GM23338 (cell line): ENCODE results near the gene SUCLG2.

Experiments used
- EZH2 ChIP-seq: fragments of 200-600 bp; sonication (generic); IDR thresholded peaks from one replicate; pipeline ENCODE4 v1.8.0; 2017; ENCODE audit warnings: antibody characterized with exemption, mild to moderate bottlenecking, low read depth; ENCODE audit not compliant: unreplicated experiment
- EZH2phosphoT487 ChIP-seq: fragments of 200-600 bp; sonication (generic); IDR thresholded peaks from one replicate; pipeline ENCODE4 v1.8.1; 2018; ENCODE audit warnings: antibody characterized with exemption; ENCODE audit not compliant: unreplicated experiment
- JUNB ChIP-seq: IDR thresholded peaks from one replicate; pipeline ENCODE4 v1.6.1; 2016; ENCODE audit warnings: antibody characterized with exemption; ENCODE audit not compliant: unreplicated experiment
- POLR2AphosphoS5 ChIP-seq: IDR thresholded peaks from 2 replicates; pipeline ENCODE4 v1.6.1; 2016; ENCODE audit warnings: antibody characterized with exemption, low read depth
- TF ChIP-seq, protein P1 (sequence below), 2 experiments: fragments of 200-600 bp in 1 of 2; sonication (generic) in 1 of 2; conservative IDR thresholded peaks; 2 replicates each; pipeline versions ENCODE4 v1.5.1 to v1.6.1; 2016 to 2017; ENCODE audit warnings: antibody characterized with exemption in 2 of 2, low read depth in 2 of 2, mild to moderate bottlenecking in 2 of 2, moderate library complexity in 1 of 2
- TF ChIP-seq, protein P2 (sequence below): IDR thresholded peaks from one replicate; pipeline ENCODE4 v1.6.1; 2018; ENCODE audit warnings: antibody characterized with exemption; ENCODE audit not compliant: unreplicated experiment

DNA sequence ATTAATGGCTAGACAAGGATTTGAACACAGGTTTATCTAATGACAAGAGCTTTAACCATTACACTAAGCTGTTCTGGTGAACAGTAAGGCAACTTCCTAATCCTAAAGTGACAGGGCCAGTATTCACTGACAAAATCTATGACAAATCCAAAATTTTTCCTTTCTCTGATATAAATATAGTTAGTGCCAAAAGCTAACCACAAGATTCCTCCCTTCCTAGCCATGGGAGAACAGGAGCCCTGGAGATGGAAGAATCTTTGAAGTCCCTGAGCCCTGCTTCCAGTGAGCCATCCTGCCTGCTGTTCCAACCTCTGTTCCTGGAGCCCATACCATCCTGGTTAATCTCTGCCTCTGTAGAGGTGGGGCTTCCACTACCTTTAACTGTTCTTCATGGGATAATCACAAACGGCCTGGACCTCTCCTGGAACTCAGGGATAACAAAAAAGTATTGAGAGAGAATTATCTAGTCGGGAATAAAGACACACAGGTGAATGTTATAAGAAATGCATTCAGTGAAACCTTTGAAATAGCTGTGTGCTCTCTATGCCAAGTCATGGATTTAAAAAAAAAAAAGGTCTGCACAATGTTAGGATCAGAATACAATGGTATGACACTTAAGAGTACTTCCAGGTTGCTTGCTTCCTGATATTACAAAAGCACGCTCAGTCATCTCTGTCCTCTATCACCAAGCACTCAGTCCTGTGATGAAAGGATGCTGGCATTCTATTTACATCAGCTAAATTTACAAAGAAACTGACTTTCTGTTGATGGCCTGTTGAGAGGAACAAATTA is 235.8 kb downstream of the SUCLG2 start:
- TF ChIP-seq, protein P1, sequence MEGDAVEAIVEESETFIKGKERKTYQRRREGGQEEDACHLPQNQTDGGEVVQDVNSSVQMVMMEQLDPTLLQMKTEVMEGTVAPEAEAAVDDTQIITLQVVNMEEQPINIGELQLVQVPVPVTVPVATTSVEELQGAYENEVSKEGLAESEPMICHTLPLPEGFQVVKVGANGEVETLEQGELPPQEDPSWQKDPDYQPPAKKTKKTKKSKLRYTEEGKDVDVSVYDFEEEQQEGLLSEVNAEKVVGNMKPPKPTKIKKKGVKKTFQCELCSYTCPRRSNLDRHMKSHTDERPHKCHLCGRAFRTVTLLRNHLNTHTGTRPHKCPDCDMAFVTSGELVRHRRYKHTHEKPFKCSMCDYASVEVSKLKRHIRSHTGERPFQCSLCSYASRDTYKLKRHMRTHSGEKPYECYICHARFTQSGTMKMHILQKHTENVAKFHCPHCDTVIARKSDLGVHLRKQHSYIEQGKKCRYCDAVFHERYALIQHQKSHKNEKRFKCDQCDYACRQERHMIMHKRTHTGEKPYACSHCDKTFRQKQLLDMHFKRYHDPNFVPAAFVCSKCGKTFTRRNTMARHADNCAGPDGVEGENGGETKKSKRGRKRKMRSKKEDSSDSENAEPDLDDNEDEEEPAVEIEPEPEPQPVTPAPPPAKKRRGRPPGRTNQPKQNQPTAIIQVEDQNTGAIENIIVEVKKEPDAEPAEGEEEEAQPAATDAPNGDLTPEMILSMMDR (conservative IDR thresholded peaks at IDR 0.05; ENCODE audit: low read depth in 2 of 2): no peak
- TF ChIP-seq POLR2AphosphoS5: no peak
- TF ChIP-seq, protein P2, sequence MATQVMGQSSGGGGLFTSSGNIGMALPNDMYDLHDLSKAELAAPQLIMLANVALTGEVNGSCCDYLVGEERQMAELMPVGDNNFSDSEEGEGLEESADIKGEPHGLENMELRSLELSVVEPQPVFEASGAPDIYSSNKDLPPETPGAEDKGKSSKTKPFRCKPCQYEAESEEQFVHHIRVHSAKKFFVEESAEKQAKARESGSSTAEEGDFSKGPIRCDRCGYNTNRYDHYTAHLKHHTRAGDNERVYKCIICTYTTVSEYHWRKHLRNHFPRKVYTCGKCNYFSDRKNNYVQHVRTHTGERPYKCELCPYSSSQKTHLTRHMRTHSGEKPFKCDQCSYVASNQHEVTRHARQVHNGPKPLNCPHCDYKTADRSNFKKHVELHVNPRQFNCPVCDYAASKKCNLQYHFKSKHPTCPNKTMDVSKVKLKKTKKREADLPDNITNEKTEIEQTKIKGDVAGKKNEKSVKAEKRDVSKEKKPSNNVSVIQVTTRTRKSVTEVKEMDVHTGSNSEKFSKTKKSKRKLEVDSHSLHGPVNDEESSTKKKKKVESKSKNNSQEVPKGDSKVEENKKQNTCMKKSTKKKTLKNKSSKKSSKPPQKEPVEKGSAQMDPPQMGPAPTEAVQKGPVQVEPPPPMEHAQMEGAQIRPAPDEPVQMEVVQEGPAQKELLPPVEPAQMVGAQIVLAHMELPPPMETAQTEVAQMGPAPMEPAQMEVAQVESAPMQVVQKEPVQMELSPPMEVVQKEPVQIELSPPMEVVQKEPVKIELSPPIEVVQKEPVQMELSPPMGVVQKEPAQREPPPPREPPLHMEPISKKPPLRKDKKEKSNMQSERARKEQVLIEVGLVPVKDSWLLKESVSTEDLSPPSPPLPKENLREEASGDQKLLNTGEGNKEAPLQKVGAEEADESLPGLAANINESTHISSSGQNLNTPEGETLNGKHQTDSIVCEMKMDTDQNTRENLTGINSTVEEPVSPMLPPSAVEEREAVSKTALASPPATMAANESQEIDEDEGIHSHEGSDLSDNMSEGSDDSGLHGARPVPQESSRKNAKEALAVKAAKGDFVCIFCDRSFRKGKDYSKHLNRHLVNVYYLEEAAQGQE: no peak
- no peak for TF ChIP-seq EZH2phosphoT487
- TF ChIP-seq EZH2: no peak
- no peak for TF ChIP-seq JUNB
